CD8-positive, alpha-beta memory T cell (primary cell): ENCODE results near the gene MAP3K7CL. TPM values are rescaled to one million over a fixed set of nuclear protein-coding genes. Genes with fewer than 3 reads are reported as not detected.
A peak's percentile ranks its signal among the peaks of the same experiment; 100 is the strongest.

Source experiments
- CTCF ChIA-PET: fragments of 350-600 bp; sonication (Branson Sonifier 250); formaldehyde crosslinking; loops from one replicate; lab custom pipeline; 2021; ENCODE audit warnings: antibody characterized with exemption; lab: Charles Lee
- POLR2A ChIA-PET: fragments of 350-600 bp; sonication (Branson Sonifier 250); formaldehyde crosslinking; loops from one replicate; lab custom pipeline; 2021; ENCODE audit warnings: antibody characterized with exemption; lab: Charles Lee
- DNase-seq, 5 donors: peaks; one replicate each; pipeline versions ENCODE4 v3.0.0 to v3.0.0-alpha.2; 2020 to 2022; ENCODE audit warnings: mixed read lengths in 1 of 5
- H3K27ac ChIP-seq: one replicate; pipeline ENCODE4 v1.7.0; 2013; ENCODE audit warnings: low read depth, mild to moderate bottlenecking, low read length, moderate library complexity
- H3K27me3 ChIP-seq: 2 replicates; pipeline ENCODE4 v1.7.0; 2013; ENCODE audit warnings: low read length, mild to moderate bottlenecking; ENCODE audit not compliant: insufficient read depth, poor library complexity, severe bottlenecking
- H3K36me3 ChIP-seq: 2 replicates; pipeline ENCODE4 v1.7.0; 2013; ENCODE audit warnings: mild to moderate bottlenecking, low read length, moderate library complexity; ENCODE audit not compliant: insufficient read depth
- H3K4me1 ChIP-seq: 2 replicates; pipeline ENCODE4 v1.7.0; 2013; ENCODE audit warnings: mild to moderate bottlenecking, low read length, moderate library complexity; ENCODE audit not compliant: insufficient read depth
- H3K4me3 ChIP-seq: 2 replicates; pipeline ENCODE4 v1.7.0; 2013; ENCODE audit warnings: mild to moderate bottlenecking, low read length
- H3K9me3 ChIP-seq: 2 replicates; pipeline ENCODE4 v1.7.0; 2013; ENCODE audit warnings: mild to moderate bottlenecking, low read length
- H3K27ac Mint-ChIP-seq, 8 donors: one replicate each; pipeline ENCODE4 v1.8.0; 2020 to 2021; ENCODE audit warnings: mixed read lengths in 8 of 8, mild to moderate bottlenecking in 6 of 8, inconsistent platforms in 3 of 8, moderate library complexity in 3 of 8
- H3K27me3 Mint-ChIP-seq, 2 donors: one replicate each; pipeline ENCODE4 v1.8.0; 2020 to 2021; ENCODE audit warnings: mixed read lengths in 2 of 2, mild to moderate bottlenecking in 1 of 2, moderate library complexity in 1 of 2
- H3K36me3 Mint-ChIP-seq, 3 donors: one replicate each; pipeline ENCODE4 v1.8.0; 2020 to 2021; ENCODE audit warnings: mixed read lengths in 3 of 3, inconsistent platforms in 1 of 3, mild to moderate bottlenecking in 1 of 3
- H3K4me1 Mint-ChIP-seq, 3 donors: one replicate each; pipeline ENCODE4 v1.8.0; 2020 to 2021; ENCODE audit warnings: mixed read lengths in 3 of 3, inconsistent platforms in 1 of 3, mild to moderate bottlenecking in 1 of 3
- H3K4me3 Mint-ChIP-seq, 7 donors: one replicate each; pipeline ENCODE4 v1.8.0; 2020 to 2021; ENCODE audit warnings: mixed read lengths in 7 of 7, mild to moderate bottlenecking in 6 of 7, moderate library complexity in 4 of 7, inconsistent platforms in 2 of 7
- H3K9me3 Mint-ChIP-seq, 5 donors: one replicate each; pipeline ENCODE4 v1.8.0; 2020 to 2022; ENCODE audit warnings: mixed read lengths in 5 of 5, mild to moderate bottlenecking in 3 of 5, moderate library complexity in 2 of 5, inconsistent platforms in 1 of 5
- polyA plus RNA-seq: library from polyadenylated mRNA; unstranded; fragments of 300-500 nt; fragmentation: Illumina TruSeq; gene quantifications from one replicate; pipeline ENCODE4 v1.2.3, GENCODE V29; 2021
- total RNA-seq, 2 experiments: library from RNA; stranded (reverse); gene quantifications; one replicate each; pipeline ENCODE4 v1.2.3, GENCODE V29; 2021

Gene MAP3K7CL
- total and polyA plus RNA-seq, 3 experiments from 2014 or later = 4.2 to 6.0 (median 4.6) TPM

DNA sequence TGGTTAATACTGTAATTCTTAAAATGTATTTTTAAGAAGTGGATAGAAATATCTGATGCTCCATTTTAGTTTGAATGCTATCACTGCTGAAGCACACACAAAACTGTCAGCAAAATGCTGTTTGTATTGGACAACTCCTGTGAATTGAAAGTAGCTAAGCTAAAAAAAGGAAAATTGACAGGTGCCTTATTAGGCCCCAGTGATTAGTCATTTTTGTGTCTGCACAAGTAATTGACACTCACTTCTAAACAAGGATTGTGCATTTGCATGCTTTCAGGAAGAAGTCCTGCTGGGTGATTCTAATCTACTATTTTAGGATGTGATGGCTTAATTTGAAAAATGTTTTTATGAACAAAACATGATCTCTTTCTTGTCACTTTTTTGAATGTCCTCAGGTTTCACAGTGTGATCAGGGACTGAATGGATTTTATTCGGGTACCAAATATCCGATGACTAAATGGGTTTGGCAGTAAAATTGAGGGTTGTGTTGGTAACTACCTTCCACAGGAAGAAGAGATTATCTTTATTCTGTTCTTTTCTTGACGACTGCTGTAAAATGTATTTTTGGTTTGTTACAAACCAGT, 13.0 kb upstream of the MAP3K7CL start:
- DNase-seq = no peak
- H3K27me3 Mint-ChIP-seq = peaks cover 0 to 1% of the 10 kb centered on the region in 2 donors
- CTCF ChIA-PET = no interaction called here

DNA sequence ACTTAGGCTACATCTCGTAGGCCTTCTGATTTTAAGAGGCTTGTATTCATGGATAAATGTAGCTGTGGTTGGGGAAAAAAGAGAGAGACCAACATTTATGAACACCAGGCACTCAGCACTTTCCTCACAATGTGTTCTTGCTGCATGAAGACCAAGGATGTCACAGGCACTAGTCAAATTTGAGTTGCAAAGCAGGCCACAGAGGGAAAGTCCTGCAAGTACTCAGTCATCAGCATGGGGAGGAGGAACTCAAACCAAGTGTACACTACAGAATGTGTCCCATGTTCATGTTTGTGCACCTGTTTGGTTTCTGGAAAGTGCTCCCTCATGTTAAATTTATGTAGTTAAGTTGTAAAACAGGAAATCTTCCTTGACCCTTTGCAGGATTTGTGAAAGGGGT, 8.7 kb upstream of the MAP3K7CL start:
- no peak overlapping the region for H3K27ac Mint-ChIP-seq
- H3K4me3 Mint-ChIP-seq = no peak overlapping the region
- Histone ChIP-seq H3K4me1 (no peaks in the 10 kb centered on the region), H3K4me3 (no peak overlapping the region), H3K9me3 (no peaks in the 10 kb centered on the region), H3K27me3 (no peaks in the 10 kb centered on the region), H3K36me3 (no peaks in the 10 kb centered on the region), H3K27ac (no peak overlapping the region)
- H3K4me1 Mint-ChIP-seq = no peaks in the 10 kb centered on the region
- POLR2A ChIA-PET = no interaction called here
- DNase-seq = no peak
- H3K27me3 Mint-ChIP-seq = peaks cover 0 to 1% of the 10 kb centered on the region in 2 donors
- H3K36me3 Mint-ChIP-seq = peaks cover 0 to 5% (median 0%) of the 10 kb centered on the region in 3 donors
- no peaks in the 10 kb centered on the region for H3K9me3 Mint-ChIP-seq
- CTCF ChIA-PET = interaction anchor here (1.5 kb wide), 1 partner anchor 255 kb away, joined by 3 read pairs; no protein-coding TSS in a partner anchor

More for the DNA sequence above, 13.0 kb upstream of the MAP3K7CL start:
- Mint-ChIP-seq H3K4me1 (no peaks in the 10 kb centered on the region), H3K4me3 (no peak overlapping the region), H3K9me3 (peaks cover 0 to 2% (median 0%) of the 10 kb centered on the region in 5 donors), H3K27ac (no peak overlapping the region), H3K36me3 (peaks cover 0 to 3% (median 2%) of the 10 kb centered on the region in 3 donors)
- H3K4me3 ChIP-seq = no peak overlapping the region
- no peaks in the 10 kb centered on the region for H3K36me3 ChIP-seq
- H3K27me3 ChIP-seq = no peaks in the 10 kb centered on the region
- H3K4me1 ChIP-seq = no peaks in the 10 kb centered on the region
- POLR2A ChIA-PET = no interaction called here
- no peaks in the 10 kb centered on the region for H3K9me3 ChIP-seq
- H3K27ac ChIP-seq = no peak overlapping the region

DNA sequence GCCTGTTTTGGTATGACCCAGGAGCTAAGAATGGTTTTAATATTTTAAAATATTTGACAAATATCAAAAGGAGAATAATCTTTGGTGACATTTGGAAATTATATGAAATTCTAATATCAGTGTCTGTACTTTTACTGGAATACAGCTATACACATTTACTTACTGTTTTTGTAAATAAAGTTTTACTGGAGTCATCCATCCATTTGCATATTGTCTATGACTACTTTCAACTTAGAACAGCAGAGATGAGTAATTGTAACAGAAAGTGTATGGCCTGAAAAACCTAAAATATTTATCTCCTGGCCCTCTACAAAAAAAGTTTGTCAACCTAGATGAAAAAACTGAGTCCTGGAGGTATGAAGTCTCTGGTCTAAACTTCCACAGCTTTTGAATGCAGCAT, 5.8 kb upstream of the MAP3K7CL start:
- no peaks in the 10 kb centered on the region for H3K4me1 ChIP-seq
- H3K36me3 Mint-ChIP-seq = peaks cover 0 to 3% (median 2%) of the 10 kb centered on the region in 3 donors
- H3K27ac ChIP-seq = no peak overlapping the region
- no peak overlapping the region for H3K4me3 ChIP-seq
- no peaks in the 10 kb centered on the region for H3K36me3 ChIP-seq
- H3K4me1 Mint-ChIP-seq = no peaks in the 10 kb centered on the region
- DNase-seq = no peak
- CTCF ChIA-PET = no interaction called here
- no peaks in the 10 kb centered on the region for H3K27me3 ChIP-seq
- POLR2A ChIA-PET = no interaction called here
- no peaks in the 10 kb centered on the region for H3K9me3 ChIP-seq
- no peak overlapping the region for H3K27ac Mint-ChIP-seq
- H3K4me3 Mint-ChIP-seq = no peak overlapping the region
- H3K27me3 Mint-ChIP-seq = no peaks in the 10 kb centered on the region
- H3K9me3 Mint-ChIP-seq = peaks cover 0 to 4% (median 0%) of the 10 kb centered on the region in 5 donors

DNA sequence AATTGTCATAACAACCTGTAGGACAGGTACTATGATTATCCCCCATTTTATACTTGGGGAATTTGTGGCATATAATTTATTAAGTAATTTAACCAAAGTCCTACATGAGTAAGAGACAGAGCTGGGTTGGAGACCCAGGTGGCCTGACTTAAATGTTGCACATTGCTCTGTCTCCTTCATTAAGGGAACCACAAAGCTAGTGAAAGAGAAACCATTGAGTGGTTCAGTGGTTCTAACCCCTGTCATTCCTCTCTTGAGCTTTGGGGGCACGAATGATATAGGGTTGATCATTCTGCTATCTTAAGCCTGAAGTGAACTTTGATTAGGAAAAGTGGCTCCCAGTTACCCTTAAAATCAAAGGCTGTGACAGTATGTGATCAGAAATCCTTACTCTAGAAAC, 5.3 kb upstream of the MAP3K7CL start:
- Mint-ChIP-seq H3K9me3 (peaks cover 0 to 4% (median 0%) of the 10 kb centered on the region in 5 donors), H3K36me3 (peaks cover 0 to 3% (median 3%) of the 10 kb centered on the region in 3 donors), H3K4me1 (no peaks in the 10 kb centered on the region), H3K27ac (no peak overlapping the region), H3K27me3 (no peaks in the 10 kb centered on the region), H3K4me3 (no peak overlapping the region)
- Histone ChIP-seq H3K27me3 (no peaks in the 10 kb centered on the region), H3K36me3 (no peaks in the 10 kb centered on the region), H3K9me3 (no peaks in the 10 kb centered on the region), H3K4me1 (no peaks in the 10 kb centered on the region), H3K27ac (no peak overlapping the region), H3K4me3 (no peak overlapping the region)
- POLR2A ChIA-PET = no interaction called here
- CTCF ChIA-PET = no interaction called here
- DNase-seq = no peak

DNA sequence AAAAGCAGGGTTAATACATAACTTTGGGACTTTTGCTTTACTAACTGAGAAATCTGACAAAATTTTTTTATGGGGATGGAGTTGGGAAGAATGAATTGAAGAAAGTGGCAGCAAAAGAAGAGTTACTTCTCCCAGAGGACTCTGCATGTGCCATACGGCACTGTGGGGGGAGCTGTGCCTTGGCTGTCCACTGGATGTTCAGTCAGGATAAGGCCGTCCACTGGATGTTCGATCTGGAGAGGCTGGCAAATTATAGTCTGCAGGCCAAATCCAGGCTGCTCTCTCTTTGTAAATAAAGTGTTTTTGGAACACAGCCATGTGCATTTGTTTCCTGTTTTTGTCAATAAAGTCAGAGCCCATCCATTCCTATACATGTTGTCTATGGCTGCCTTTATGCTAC, 4.5 kb upstream of the MAP3K7CL start:
- CTCF ChIA-PET = no interaction called here
- H3K27ac Mint-ChIP-seq = no peak overlapping the region
- Histone ChIP-seq H3K36me3 (no peaks in the 10 kb centered on the region), H3K9me3 (no peaks in the 10 kb centered on the region), H3K4me3 (no peak overlapping the region), H3K27me3 (no peaks in the 10 kb centered on the region), H3K4me1 (no peaks in the 10 kb centered on the region), H3K27ac (no peak overlapping the region)
- POLR2A ChIA-PET = no interaction called here
- H3K27me3 Mint-ChIP-seq = no peaks in the 10 kb centered on the region
- H3K36me3 Mint-ChIP-seq = peaks cover 0 to 4% (median 3%) of the 10 kb centered on the region in 3 donors
- DNase-seq = no peak
- H3K4me1 Mint-ChIP-seq = no peaks in the 10 kb centered on the region
- H3K9me3 Mint-ChIP-seq = peaks cover 0 to 4% (median 0%) of the 10 kb centered on the region in 5 donors
- no peak overlapping the region for H3K4me3 Mint-ChIP-seq

DNA sequence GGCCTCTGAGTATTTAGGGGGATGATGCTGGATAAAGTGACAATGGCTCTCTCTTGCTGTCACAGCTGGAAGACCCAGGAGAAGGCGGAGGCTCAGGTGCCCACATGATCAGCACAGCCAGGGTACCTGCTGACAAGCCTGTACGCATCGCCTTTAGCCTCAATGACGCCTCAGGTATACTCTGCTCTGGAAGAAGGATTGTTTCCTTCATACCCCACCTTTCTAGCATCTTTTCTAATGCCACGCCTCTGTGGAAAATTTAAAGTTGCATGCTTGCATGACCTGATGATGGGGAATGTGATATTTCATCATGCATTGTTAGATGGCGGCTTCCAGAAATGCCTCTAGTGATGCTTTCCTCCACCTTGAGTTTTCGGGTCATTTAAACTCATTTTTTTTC, 2.8 kb downstream of the MAP3K7CL start:
- H3K4me1 Mint-ChIP-seq = no peaks in the 10 kb centered on the region
- H3K4me3 ChIP-seq = no peak overlapping the region
- H3K36me3 ChIP-seq = no peaks in the 10 kb centered on the region
- H3K27ac ChIP-seq = no peak overlapping the region
- H3K4me1 ChIP-seq = no peaks in the 10 kb centered on the region
- H3K4me3 Mint-ChIP-seq = no peak overlapping the region
- DNase-seq = no peak
- H3K27me3 Mint-ChIP-seq = no peaks in the 10 kb centered on the region
- peaks cover 3 to 14% (median 11%) of the 10 kb centered on the region in 3 donors for H3K36me3 Mint-ChIP-seq
- peaks cover 0 to 4% (median 0%) of the 10 kb centered on the region in 5 donors for H3K9me3 Mint-ChIP-seq
- no peaks in the 10 kb centered on the region for H3K27me3 ChIP-seq
- H3K27ac Mint-ChIP-seq = no peak overlapping the region
- POLR2A ChIA-PET = no interaction called here
- no peaks in the 10 kb centered on the region for H3K9me3 ChIP-seq
- CTCF ChIA-PET = no interaction called here

DNA sequence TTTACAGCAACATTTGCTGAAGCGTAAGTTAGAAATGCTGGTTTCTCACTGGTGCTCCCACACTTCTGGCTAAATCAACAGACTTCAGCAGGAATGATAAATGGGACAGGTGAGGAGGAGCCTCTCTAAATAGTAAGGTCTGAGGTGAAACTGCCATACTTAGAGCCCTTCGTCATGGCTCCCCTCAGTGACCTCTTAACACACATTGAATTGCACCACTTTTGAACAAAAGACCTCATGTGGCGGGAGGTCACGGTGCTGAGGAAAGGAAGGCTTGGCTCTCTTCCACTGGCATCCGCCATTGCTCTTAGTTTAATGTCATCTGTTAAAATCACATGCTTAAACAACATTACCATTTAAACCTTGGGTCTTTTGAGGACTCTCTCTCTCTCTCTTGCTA, 3.4 kb downstream of the MAP3K7CL start:
- peaks cover 0 to 4% (median 0%) of the 10 kb centered on the region in 5 donors for H3K9me3 Mint-ChIP-seq
- no peak overlapping the region for H3K4me3 Mint-ChIP-seq
- H3K27ac Mint-ChIP-seq = peak overlapping the region in 1 of 8 donors; percentile 73
- H3K9me3 ChIP-seq = no peaks in the 10 kb centered on the region
- no peak overlapping the region for H3K4me3 ChIP-seq
- no peaks in the 10 kb centered on the region for H3K4me1 ChIP-seq
- DNase-seq = no peak
- no peak overlapping the region for H3K27ac ChIP-seq
- no peaks in the 10 kb centered on the region for H3K4me1 Mint-ChIP-seq
- H3K27me3 Mint-ChIP-seq = no peaks in the 10 kb centered on the region
- H3K27me3 ChIP-seq = no peaks in the 10 kb centered on the region
- peaks cover 3 to 14% (median 11%) of the 10 kb centered on the region in 3 donors for H3K36me3 Mint-ChIP-seq
- POLR2A ChIA-PET = no interaction called here
- H3K36me3 ChIP-seq = no peaks in the 10 kb centered on the region
- CTCF ChIA-PET = no interaction called here

DNA sequence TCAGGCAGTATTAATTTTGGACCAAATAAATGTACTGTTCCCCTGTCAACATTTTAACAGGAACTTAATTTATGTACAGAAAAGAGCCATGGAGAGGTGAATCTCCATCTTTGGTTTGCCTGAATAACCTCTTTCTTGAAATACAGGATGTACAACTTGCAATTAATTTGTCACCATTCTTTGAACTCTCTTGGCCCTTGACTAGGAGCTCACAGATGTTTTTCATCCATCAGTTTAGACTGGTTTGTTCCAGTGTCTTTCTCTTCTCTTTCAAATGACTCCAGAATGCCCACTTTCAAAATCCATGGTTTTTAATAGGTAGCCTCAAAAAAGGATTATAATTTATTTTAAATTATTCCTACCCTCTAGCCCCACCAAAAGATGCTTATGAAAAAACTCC, 5.0 kb downstream of the MAP3K7CL start:
- POLR2A ChIA-PET = no interaction called here
- Histone ChIP-seq H3K27me3 (no peaks in the 10 kb centered on the region), H3K4me3 (no peak overlapping the region), H3K27ac (no peak overlapping the region), H3K36me3 (no peaks in the 10 kb centered on the region), H3K9me3 (no peaks in the 10 kb centered on the region), H3K4me1 (no peaks in the 10 kb centered on the region)
- CTCF ChIA-PET = no interaction called here
- H3K9me3 Mint-ChIP-seq = no peaks in the 10 kb centered on the region
- no peak overlapping the region for H3K4me3 Mint-ChIP-seq
- no peak for DNase-seq
- H3K27me3 Mint-ChIP-seq = no peaks in the 10 kb centered on the region
- H3K4me1 Mint-ChIP-seq = no peaks in the 10 kb centered on the region
- peaks cover 3 to 14% (median 12%) of the 10 kb centered on the region in 3 donors for H3K36me3 Mint-ChIP-seq
- no peak overlapping the region for H3K27ac Mint-ChIP-seq
